COLO668 (cell line): ENCODE measurements around the gene TTC33.

Experiments used
- DNase-seq: peaks from one replicate; lab custom pipeline; 2025; ENCODE audit not compliant: unreplicated experiment; lab: John Stamatoyannopoulos, UW

The TTC33 gene

GRCh38 chr5:40681363-40682153 lies 74.2 kb downstream of the TTC33 start:
- peak; percentile 26 for DNase-seq

- no peak for DNase-seq
These were observed 74.9 kb downstream of the TTC33 start for GRCh38 chr5:40680741-40681362.

DNA sequence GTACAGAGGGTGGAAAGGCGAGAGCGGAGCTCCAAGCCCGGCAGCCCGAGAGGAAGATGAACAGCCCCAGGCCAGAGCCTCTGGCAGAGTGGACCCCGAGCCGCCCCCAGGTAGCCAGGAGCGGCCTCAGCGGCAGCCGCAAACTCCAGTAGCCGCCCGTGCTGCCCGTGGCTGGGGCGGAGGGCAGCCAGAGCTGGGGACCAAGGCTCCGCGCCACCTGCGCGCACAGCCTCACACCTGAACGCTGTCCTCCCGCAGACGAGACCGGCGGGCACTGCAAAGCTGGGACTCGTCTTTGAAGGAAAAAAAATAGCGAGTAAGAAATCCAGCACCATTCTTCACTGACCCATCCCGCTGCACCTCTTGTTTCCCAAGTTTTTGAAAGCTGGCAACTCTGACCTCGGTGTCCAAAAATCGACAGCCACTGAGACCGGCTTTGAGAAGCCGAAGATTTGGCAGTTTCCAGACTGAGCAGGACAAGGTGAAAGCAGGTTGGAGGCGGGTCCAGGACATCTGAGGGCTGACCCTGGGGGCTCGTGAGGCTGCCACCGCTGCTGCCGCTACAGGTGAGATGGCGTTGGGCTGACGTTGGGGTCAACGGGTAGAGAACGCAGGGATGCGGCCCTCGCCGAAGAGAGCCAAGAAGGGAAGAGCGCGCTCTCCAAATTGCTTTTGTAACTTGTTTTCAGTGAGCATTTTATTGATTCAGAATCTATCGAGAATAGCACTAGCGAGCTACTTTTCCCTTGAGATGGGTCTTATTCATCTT lies 75.7 kb downstream of the TTC33 start, which contains the start of gene PTGER4:
Gene PTGER4 (plus strand): TSS at position 3 of the 769 bp plus-strand sequence. CDS start 1,079 bp downstream, outside the sequence.
- peak; percentile 62 for DNase-seq

DNA sequence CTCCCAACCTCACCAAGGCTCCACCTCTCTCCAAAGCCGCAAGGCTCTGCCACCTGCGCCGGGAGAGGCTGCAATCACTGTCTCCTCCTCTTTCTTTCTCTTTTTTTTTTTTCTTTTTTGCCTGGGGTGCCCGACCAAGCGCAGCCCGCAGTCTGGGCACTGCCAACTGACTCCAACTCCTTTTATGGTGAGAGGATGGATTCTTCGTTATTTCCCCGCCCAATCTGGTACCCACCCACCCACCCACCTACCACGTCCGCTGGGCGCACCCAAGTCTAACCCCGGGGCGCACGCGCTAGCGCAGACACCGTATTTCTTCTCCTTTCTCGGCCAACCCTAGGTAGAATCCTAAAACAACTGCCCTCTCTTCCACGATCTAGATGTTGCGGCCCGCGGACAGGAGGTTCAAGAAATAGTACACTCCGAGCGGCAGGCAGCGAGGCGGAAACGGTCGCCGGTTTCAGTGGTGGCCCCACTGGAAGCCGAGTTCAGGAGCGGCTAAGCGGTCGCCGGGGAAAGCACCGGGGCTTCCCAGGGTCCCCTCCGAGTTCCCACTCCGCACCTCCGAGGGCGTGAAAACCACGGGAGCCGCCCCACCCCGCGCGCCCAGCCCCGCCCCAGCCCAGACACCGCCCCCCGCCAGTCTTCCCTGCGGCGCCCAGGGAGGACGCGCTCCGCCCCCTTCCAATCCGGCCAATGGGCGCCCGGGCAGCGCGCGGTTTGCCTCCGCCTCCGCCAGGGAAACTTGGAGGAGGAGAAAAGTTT lies 76.4 kb downstream of the TTC33 start:
- DNase-seq = peak; percentile 77

DNA sequence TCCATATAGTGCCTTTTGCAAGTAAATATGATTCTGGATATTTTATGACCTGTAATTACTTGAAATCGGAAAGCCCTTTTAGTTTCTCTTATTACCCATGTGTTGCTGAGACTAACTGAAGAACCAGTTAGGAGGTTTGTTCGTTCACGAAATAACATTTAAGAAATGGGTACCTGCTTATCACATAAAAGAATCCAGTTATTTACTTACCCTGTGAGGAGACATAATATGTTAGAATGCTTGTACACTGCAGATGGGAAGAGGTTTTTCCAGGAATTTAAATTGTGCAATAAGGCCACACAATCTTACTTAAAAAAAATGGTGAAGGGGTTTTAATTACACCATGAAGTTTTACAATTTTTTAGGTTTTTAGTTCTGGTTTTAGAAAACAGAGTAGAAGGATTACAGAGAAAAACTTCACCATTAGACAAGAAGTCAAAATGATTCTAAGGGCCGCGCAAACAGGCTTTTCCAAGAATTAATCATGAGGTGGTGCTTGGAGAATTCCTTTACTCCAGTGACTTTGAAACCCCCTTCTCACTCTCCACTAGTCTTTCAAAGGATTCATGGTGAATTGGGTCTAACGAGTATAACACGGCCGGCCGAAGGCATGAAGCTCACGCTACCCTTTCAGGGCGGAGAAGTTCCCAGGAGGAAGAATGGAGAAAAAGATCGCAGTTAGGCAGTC lies 77.2 kb downstream of the TTC33 start:
- no peak for DNase-seq

GRCh38 chr5:40678026-40678425 lies 77.7 kb downstream of the TTC33 start:
- no peak for DNase-seq

- DNase-seq = no peak
These were observed 78.3 kb downstream of the TTC33 start for GRCh38 chr5:40677456-40677855.

GRCh38 chr5:40676613-40677343 lies 79.0 kb downstream of the TTC33 start:
- no peak for DNase-seq

GRCh38 chr5:40675396-40676133 lies 80.2 kb downstream of the TTC33 start:
- no peak for DNase-seq

- no peak for DNase-seq
These were observed 81.0 kb downstream of the TTC33 start for GRCh38 chr5:40674661-40675235.

GRCh38 chr5:40672425-40672824 lies 83.3 kb downstream of the TTC33 start:
- DNase-seq = no peak

- no peak for DNase-seq
These were observed 86.0 kb downstream of the TTC33 start for GRCh38 chr5:40669606-40670390.

GRCh38 chr5:40667161-40667663 lies 88.5 kb downstream of the TTC33 start:
- no peak for DNase-seq

- no peak for DNase-seq
These were observed 89.1 kb downstream of the TTC33 start for GRCh38 chr5:40666657-40667056.

DNA sequence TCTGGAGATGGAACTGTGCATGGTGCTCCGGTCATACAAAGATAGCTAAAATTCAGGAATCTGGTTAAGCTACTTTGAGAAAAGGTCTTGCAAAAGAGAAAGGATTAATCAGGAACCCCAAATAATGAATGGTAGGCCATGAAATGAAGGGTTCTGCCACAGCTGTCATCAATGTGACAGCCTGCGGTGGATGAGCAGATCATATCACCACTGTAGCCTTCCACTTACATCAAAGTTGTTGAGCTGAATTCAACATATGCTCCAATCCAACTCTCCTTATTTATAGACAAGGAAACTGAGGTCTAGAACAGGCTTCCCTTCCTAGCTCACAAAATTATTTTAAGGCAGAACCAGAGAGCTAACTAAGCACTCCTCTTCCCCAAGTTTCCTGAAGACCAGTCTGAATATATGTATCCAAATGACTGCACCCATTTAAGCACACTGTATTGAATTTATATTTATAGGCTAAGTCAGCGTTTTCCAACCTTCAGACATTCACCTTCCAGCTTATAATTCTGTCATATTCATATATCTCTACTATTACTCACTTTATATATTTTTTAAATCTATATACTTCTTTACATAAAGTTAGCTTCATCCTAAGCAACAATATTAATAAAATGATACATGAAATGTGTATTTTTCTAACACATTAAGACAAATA lies 90.0 kb downstream of the TTC33 start:
- no peak for DNase-seq

DNA sequence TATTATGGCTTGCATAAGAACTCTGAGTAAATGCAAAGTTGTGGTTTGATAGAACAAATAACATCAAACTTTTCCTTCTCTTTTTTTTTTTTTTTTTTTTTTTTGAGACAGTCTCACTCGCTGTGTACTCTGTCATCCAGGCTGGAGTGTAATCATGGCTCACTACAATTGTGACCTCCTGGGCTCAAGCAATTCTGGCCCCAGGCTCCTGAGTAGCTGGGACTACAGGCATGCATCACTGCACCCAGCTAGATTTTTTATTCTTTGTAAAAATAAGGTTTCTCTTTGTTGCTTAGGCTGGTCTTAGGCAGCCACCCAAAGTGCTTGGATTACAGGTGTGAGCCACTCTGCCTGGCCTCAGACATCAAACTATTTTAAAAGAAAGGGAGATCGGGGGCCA lies 95.0 kb downstream of the TTC33 start:
- no peak for DNase-seq

- DNase-seq = no peak
These were observed 99.0 kb downstream of the TTC33 start for GRCh38 chr5:40656766-40657165.
